GM10248 (cell line): Measurements from ENCODE around the gene PLEKHA5.

Experiments used
- CTCF ChIA-PET: fragments of 300-600 bp; sonication (Branson Sonifier 250); formaldehyde crosslinking; extraction: SDS; loops from one replicate; lab custom pipeline; 2021; ENCODE audit warnings: antibody characterized with exemption; lab: Yijun Ruan, JAX
- POLR2A ChIA-PET: fragments of 350-650 bp; sonication (Branson Sonifier 250); formaldehyde crosslinking; extraction: SDS; loops from one replicate; lab custom pipeline; 2020; ENCODE audit warnings: antibody characterized with exemption; lab: Yijun Ruan, JAX
- DNase-seq: peaks from one replicate; pipeline ENCODE4 v3.0.0; 2012; ENCODE audit errors: extremely low spot score
- CTCF ChIP-seq: IDR thresholded peaks from 2 replicates; pipeline ENCODE4 v1.5.1; 2012; ENCODE audit warnings: mild to moderate bottlenecking, low read depth; ENCODE audit errors: extremely low read depth, missing control alignments, control extremely low read depth

PLEKHA5 gene

GRCh38 chr12:19243551-19243950, 114.0 kb downstream of the PLEKHA5 start:
- TF ChIP-seq CTCF, result no peak
- CTCF ChIA-PET, result interaction anchor here (0.9 to 1.3 kb wide), 2 partner anchors 11 to 115 kb away, joined by 3 to 4 read pairs; no protein-coding TSS in a partner anchor
- no peak for DNase-seq
- POLR2A ChIA-PET, result no interaction called here

GRCh38 chr12:19244312-19244711, 114.8 kb downstream of the PLEKHA5 start:
- DNase-seq, result no peak
- ChIA-PET POLR2A (no interaction called here), CTCF (interaction anchor here (0.9 to 1.3 kb wide), 2 partner anchors 10 to 115 kb away, joined by 3 to 4 read pairs; no protein-coding TSS in a partner anchor)
- no peak for TF ChIP-seq CTCF

- no peak for DNase-seq
- CTCF ChIA-PET, result no interaction called here
- POLR2A ChIA-PET, result no interaction called here
- no peak for TF ChIP-seq CTCF
Measured at GRCh38 chr12:19245106-19245505, 115.6 kb downstream of the PLEKHA5 start.

GRCh38 chr12:19245666-19246065, 116.1 kb downstream of the PLEKHA5 start:
- CTCF ChIA-PET, result no interaction called here
- POLR2A ChIA-PET, result no interaction called here
- TF ChIP-seq CTCF, result no peak
- no peak for DNase-seq

GRCh38 chr12:19246933-19247332, 117.4 kb downstream of the PLEKHA5 start:
- ChIA-PET POLR2A (no interaction called here), CTCF (interaction anchor here (1.4 kb wide), 1 partner anchor 10 kb away, joined by 3 read pairs; no protein-coding TSS in a partner anchor)
- no peak for DNase-seq
- no peak for TF ChIP-seq CTCF

GRCh38 chr12:19248929-19249602, 119.5 kb downstream of the PLEKHA5 start:
- DNase-seq, result no peak
- no peak for TF ChIP-seq CTCF
- CTCF ChIA-PET, result no interaction called here
- POLR2A ChIA-PET, result no interaction called here
